Mucosa of descending colon (tissue), 3 donors: Measurements from ENCODE around the gene SHB. TPM values are rescaled to one million over a fixed set of nuclear protein-coding genes. Genes with fewer than 3 reads are reported as not detected.
A peak's percentile ranks its signal among the peaks of the same experiment; 100 is the strongest.

Experiments
- ATAC-seq: fragments of 200-7000 bp; cut with Tn5 transposase; one replicate; pipeline ENCODE4 v1.9.1; 2020; ENCODE audit warnings: mild to moderate bottlenecking, moderate library complexity
- DNase-seq, 3 donors: peaks; one replicate each; pipeline ENCODE4 v3.0.0-alpha.2; 2020
- H3K36me3 ChIP-seq: fragments of 200-600 bp; one replicate; pipeline ENCODE4 v1.8.0; 2021; ENCODE audit warnings: low read depth, mild to moderate bottlenecking
- H3K4me1 ChIP-seq: fragments of 200-600 bp; one replicate; pipeline ENCODE4 v1.8.0; 2021; ENCODE audit warnings: low read depth, mild to moderate bottlenecking
- H3K4me3 ChIP-seq: fragments of 200-600 bp; one replicate; pipeline ENCODE4 v1.8.0; 2021; ENCODE audit warnings: mild to moderate bottlenecking
- H3K9me3 ChIP-seq: fragments of 200-600 bp; one replicate; pipeline ENCODE4 v1.8.0; 2021; ENCODE audit warnings: mild to moderate bottlenecking
- intact Hi-C, 2 donors: fragments of 100-400 bp; cut with DNase I in 1 of 2; cut with micrococcal nuclease in 1 of 2; formaldehyde crosslinking; loops; one replicate each; pipeline versions ENCODE4 v1.11.0 to v1.11.1; 2022; cut with DNase I, micrococcal nuclease
- total RNA-seq, 3 donors: library from RNA; stranded (reverse); fragmentation: NEBNext Ultra II Directional in 2 of 3; extraction: Animal tissue kit (Norgen Biotek cat#: 25700) in 2 of 3; gene quantifications; one replicate each; pipeline versions ENCODE4 v1.2.1 to v1.2.4, GENCODE V29; 2021 to 2023
- TF ChIP-seq, protein P1 (sequence below): fragments of 200-600 bp; IDR thresholded peaks from one replicate; pipeline ENCODE4 v1.8.0; 2022; ENCODE audit warnings: antibody characterized with exemption, mild to moderate bottlenecking
- donor health status: DM: no; HTN: no; CAD: no; lungs with moderate emphysema.
- donor health status: DM: no; HTN: no; CAD: no.
- donor health status: DM: no; HTN: yes; CAD: no.

Gene SHB
- total RNA-seq, 3 donors from 2014 or later = 20.3 to 23.9 (median 20.6) TPM

DNA sequence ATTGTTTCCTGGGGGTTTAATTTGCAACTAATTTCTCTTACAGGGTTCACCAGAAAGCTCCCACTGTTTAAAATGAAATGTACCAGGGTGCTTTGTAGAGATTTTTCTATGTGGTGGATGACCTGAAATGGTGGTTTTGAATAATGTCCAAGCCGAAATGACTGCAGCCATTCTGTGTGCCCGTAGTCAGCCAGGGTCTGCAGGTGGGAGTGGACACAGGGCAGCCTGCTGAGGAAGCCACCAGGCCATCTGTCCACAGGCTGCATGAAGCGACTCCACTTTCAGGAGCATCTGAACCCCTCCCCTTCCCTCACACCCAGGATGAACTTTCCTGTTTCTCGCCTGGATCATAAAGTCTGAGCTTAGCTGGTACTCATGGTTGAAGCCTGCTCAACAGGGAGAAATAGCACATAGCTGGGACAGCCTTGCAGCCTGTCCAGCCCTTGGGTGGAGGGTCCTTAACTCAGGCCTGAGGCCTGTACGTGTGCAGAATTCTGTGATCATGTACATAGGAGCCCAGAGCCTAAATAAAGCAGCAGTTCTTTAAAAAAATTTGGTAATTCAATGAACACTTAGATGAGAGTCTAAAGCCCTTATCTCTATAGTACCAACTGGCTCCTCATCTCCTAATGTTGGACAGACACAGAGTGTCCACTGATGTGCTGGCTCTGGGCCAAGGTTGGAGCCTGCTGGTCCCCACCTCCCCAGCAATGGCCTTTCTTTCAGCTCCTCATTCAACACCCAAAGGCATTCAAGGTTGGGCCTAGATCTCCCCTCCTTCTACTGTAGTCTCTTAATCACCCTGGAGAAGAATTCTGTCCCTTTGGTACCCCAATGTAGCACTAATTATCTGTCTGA is 72.8 kb downstream of the SHB start:
- ATAC-seq = no peak
- H3K36me3 ChIP-seq = no peaks in the 10 kb centered on the region
- no peak overlapping the region for H3K4me3 ChIP-seq
- no peaks in the 10 kb centered on the region for H3K4me1 ChIP-seq
- no peaks in the 10 kb centered on the region for H3K9me3 ChIP-seq
- no peak for DNase-seq
- TF ChIP-seq, protein P1, sequence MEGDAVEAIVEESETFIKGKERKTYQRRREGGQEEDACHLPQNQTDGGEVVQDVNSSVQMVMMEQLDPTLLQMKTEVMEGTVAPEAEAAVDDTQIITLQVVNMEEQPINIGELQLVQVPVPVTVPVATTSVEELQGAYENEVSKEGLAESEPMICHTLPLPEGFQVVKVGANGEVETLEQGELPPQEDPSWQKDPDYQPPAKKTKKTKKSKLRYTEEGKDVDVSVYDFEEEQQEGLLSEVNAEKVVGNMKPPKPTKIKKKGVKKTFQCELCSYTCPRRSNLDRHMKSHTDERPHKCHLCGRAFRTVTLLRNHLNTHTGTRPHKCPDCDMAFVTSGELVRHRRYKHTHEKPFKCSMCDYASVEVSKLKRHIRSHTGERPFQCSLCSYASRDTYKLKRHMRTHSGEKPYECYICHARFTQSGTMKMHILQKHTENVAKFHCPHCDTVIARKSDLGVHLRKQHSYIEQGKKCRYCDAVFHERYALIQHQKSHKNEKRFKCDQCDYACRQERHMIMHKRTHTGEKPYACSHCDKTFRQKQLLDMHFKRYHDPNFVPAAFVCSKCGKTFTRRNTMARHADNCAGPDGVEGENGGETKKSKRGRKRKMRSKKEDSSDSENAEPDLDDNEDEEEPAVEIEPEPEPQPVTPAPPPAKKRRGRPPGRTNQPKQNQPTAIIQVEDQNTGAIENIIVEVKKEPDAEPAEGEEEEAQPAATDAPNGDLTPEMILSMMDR = no peak
- intact Hi-C loops = no loop called here

DNA sequence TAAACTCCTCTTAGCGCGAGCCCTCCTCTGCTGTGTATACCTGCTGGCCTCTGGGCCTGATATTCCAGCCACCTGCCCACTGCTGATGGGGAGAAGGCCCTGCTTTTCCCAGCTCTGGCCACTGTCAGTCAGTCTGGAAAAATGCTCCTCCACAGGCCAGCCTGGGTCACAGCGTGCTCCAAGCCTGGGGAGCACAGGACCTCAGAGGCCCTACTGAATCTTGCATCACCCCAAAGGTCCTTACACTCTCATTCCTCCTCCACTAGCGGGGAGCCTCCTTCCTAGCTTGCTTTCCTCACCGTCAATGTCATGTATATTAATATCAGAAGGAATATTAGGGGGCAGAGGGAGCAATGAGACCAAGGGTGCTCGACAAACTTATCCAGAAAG is 73.7 kb downstream of the SHB start:
- no peaks in the 10 kb centered on the region for H3K9me3 ChIP-seq
- TF ChIP-seq, protein P1 = no peak
- intact Hi-C loops = no loop called here
- no peaks in the 10 kb centered on the region for H3K4me1 ChIP-seq
- DNase-seq (no peak), ATAC-seq (no peak)
- H3K36me3 ChIP-seq = no peaks in the 10 kb centered on the region
- no peak overlapping the region for H3K4me3 ChIP-seq

DNA sequence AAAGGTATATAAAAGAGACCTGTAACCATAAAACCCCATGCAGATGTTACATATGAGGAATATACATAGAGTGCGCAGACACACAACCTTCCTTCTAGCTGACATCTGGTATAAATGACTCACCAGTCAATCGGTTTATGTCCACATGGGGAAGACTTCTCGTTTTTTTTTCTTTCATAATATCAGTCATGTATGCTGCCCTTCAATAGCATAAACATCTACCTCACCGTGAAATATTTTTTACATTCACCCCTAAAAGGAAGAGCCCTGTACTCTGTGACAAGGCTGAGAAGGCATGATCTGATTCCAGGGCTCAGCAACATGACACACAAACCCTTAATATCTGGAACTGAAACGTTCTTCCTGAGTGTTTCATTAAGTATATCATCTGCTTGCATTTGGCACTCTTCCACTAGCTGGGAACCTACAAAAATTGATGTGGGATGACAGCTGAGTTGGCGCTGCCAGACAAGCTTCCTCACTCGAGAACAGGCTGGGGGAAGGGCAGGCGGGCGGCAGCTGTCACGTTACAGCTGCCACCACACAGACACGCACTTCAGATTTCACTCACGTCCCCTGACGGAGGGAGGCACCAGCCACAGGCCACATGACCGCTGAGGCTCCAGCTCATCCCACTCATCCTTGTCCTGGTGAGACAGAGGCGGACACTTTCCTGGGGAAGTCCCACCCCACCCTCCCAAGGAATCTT is 74.2 kb downstream of the SHB start:
- no peak overlapping the region for H3K4me3 ChIP-seq
- ATAC-seq (peak; percentile 61), DNase-seq (peak; percentile 59 to 77 (median 59))
- intact Hi-C loops = no loop called here
- H3K36me3 ChIP-seq = no peaks in the 10 kb centered on the region
- no peaks in the 10 kb centered on the region for H3K9me3 ChIP-seq
- H3K4me1 ChIP-seq = no peaks in the 10 kb centered on the region
- TF ChIP-seq, protein P1 = no peak

DNA sequence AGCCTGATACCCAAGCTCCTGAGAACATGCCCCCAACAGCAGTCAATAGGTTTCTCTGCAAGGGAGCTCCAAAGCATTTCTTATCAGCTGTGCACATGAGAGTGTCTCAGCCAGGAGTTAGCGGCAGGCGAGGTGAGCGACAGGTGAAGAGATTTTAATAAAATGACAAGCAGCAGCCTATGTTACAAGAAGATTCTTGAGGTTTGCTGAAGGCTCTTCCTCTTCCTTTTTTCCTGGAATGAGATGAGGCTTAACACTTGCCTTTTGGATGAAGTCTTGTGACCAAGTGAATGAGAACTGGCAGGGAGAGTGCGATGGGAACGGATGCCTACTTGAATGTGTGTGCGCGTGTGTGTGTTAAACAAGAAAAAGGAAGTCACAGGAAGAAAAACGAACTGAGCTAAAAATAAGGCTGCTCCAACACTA is 76.1 kb downstream of the SHB start:
- Histone ChIP-seq H3K36me3 (no peaks in the 10 kb centered on the region), H3K4me3 (no peak overlapping the region), H3K4me1 (no peaks in the 10 kb centered on the region), H3K9me3 (no peaks in the 10 kb centered on the region)
- intact Hi-C loops = no loop called here
- no peak for DNase-seq
- TF ChIP-seq, protein P1 = no peak
- no peak for ATAC-seq

DNA sequence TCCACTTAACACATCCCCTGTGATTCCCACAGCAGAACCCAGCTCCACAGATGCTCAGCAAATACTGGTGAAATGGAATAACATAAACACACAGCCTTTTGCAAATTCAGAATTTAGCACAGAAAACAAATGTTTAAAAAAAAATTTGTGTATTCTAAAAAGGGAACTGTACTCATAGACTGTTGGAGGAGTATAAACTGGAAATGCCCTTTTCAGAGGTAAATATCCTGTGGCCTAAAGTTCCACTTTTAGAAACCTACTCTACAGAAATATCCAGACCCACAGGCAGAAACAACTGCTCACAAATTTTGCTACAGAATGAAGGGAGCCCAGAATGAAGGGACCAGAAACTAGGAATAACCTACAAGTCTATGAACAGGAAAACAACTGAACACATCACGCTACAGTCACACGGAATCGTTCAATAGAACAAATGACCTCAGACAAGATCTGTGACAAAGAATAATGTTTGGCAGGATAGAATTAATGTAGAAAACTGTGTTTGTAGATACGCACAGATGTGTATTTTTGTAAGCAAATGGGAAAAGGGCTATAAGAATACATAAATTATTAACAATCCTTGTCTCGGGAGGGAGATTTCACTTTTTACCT is 78.5 kb downstream of the SHB start:
- Histone ChIP-seq H3K4me3 (no peak overlapping the region), H3K4me1 (no peaks in the 10 kb centered on the region), H3K36me3 (no peaks in the 10 kb centered on the region), H3K9me3 (no peaks in the 10 kb centered on the region)
- no peak for ATAC-seq
- intact Hi-C loops = no loop called here
- TF ChIP-seq, protein P1 = no peak
- no peak for DNase-seq
